NCI-H1436 (cell line): Measurements from ENCODE around the gene SDS.

Experiments used
- DNase-seq: peaks from one replicate; lab custom pipeline; 2025; lab: John Stamatoyannopoulos, UW

Gene SDS

DNA sequence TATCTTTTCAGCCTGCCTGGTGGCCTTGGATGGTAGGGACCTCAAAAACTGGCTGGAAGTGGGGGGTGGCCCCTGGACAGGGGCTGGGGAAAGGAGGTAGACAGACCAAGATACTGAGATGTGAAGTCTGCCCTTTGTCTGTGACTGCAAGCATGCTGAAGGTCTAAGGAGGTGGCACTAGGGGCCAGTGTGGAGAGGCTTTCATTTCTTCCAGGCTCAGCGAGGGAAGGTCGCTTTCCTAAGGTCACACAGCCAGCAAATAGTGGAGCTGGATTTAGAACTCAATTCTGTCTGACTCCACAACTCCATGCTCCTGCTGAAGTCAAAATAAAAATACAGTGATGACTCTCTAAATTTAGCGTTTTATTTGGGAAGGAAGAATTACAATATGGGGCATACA, 56.6 kb downstream of the SDS start:
- DNase-seq = no peak

DNA sequence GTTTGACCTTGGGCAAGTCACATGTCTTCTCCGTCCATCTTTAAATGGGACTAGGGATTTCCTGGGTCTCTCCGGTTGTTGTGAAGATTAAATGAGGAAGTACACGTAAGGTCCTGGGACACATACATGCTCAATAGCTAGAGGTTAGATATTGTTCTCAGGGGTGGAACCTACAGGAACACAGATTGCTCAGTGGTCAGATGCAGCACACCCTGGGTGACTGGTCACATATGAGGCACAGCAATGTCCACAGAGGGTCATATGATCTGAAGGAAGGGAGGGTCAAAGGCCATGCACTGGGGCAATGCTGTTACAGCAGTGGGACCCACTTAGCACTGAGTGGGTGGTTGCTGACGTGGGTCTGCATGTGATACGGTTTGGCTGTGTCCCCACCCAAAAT, 57.3 kb downstream of the SDS start:
- no peak for DNase-seq

DNA sequence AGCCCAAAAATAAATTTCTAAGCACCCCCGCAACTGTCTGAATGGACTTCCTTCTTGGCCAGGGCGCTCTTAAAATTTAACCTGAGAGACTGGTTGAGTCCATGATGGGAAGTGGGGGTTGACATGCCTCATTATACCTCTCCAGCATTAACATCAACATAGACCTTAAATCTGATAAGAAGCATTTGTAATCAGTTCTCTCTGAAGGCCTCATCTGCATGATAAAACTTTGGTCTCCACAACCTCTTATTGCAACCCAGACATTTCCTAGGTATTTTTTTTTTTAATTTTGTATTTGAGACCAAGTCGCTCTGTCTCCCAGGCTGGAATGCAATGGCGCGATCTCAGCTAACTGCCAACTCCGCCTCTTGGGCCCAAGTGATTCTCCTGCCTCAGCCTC, 58.4 kb downstream of the SDS start:
- DNase-seq = no peak
